ENCODE data around the gene LAMB4.

Gene LAMB4

GRCh38 chr7:108103558-108104298, 26.4 kb downstream of the LAMB4 start:
- Histone ChIP-seq H3F3A (ENCODE audit: insufficient read depth, low read length) (no peaks in the 10 kb centered on the region), H3K9me2 (ENCODE audit: low read depth, low read length) (no peaks in the 10 kb centered on the region), H3K4me1 (ENCODE audit: insufficient read depth, low read length, severe bottlenecking) (no peaks in the 10 kb centered on the region), H3K9ac (ENCODE audit: low read length) (no peak overlapping the region), H3K4me3 (ENCODE audit: low read depth, low read length, poor library complexity, severe bottlenecking) (no peak overlapping the region), H3K27ac (ENCODE audit: low read depth, low read length, poor library complexity, severe bottlenecking) (no peak overlapping the region), H4K20me1 (ENCODE audit: insufficient read depth, low read length) (no peaks in the 10 kb centered on the region), H3K27me3 (ENCODE audit: insufficient read depth, low read length) (peaks cover 4% of the 10 kb centered on the region; the same call in 1 of the 2 replicates), H3K79me2 (ENCODE audit: insufficient read depth, low read length) (no peaks in the 10 kb centered on the region), H3K9me3 (ENCODE audit: low read length) (no peaks in the 10 kb centered on the region), H2AFZ (ENCODE audit: low read length) (no peak overlapping the region), H3K36me3 (ENCODE audit: insufficient read depth, low read length) (no peaks in the 10 kb centered on the region), H3K4me2 (ENCODE audit: low read length) (no peak overlapping the region)
- no peak for TF ChIP-seq EZH2 (IDR thresholded peaks at IDR 0.05; ENCODE audit: borderline replicate concordance, low read length)
- no peak for TF ChIP-seq CTCF (IDR thresholded peaks at IDR 0.05; ENCODE audit: low read length)

- peaks cover 4% of the 10 kb centered on the region; the same call in 1 of the 2 replicates for H3K27me3 ChIP-seq (ENCODE audit: insufficient read depth, low read length)
- H3K27ac ChIP-seq (ENCODE audit: low read depth, low read length, poor library complexity, severe bottlenecking): no peak overlapping the region
- no peak overlapping the region for H3K4me2 ChIP-seq (ENCODE audit: low read length)
- TF ChIP-seq EZH2 (IDR thresholded peaks at IDR 0.05; ENCODE audit: borderline replicate concordance, low read length) (no peak), CTCF (IDR thresholded peaks at IDR 0.05; ENCODE audit: low read length) (no peak)
- no peaks in the 10 kb centered on the region for H4K20me1 ChIP-seq (ENCODE audit: insufficient read depth, low read length)
- no peaks in the 10 kb centered on the region for H3K79me2 ChIP-seq (ENCODE audit: insufficient read depth, low read length)
- no peaks in the 10 kb centered on the region for H3K9me3 ChIP-seq (ENCODE audit: low read length)
- H3K4me3 ChIP-seq (ENCODE audit: low read depth, low read length, poor library complexity, severe bottlenecking): no peak overlapping the region
- H3F3A ChIP-seq (ENCODE audit: insufficient read depth, low read length): no peaks in the 10 kb centered on the region
- no peaks in the 10 kb centered on the region for H3K4me1 ChIP-seq (ENCODE audit: insufficient read depth, low read length, severe bottlenecking)
- no peaks in the 10 kb centered on the region for H3K36me3 ChIP-seq (ENCODE audit: insufficient read depth, low read length)
- no peaks in the 10 kb centered on the region for H3K9me2 ChIP-seq (ENCODE audit: low read depth, low read length)
- H3K9ac ChIP-seq (ENCODE audit: low read length): no peak overlapping the region
- H2AFZ ChIP-seq (ENCODE audit: low read length): no peak overlapping the region
These were observed 27.4 kb downstream of the LAMB4 start for GRCh38 chr7:108102671-108103312.

GRCh38 chr7:108101759-108102158, 28.4 kb downstream of the LAMB4 start:
- no peaks in the 10 kb centered on the region for H3K4me1 ChIP-seq (ENCODE audit: insufficient read depth, low read length, severe bottlenecking)
- TF ChIP-seq EZH2 (IDR thresholded peaks at IDR 0.05; ENCODE audit: borderline replicate concordance, low read length): no peak
- no peak for TF ChIP-seq CTCF (IDR thresholded peaks at IDR 0.05; ENCODE audit: low read length)
- no peak overlapping the region for H2AFZ ChIP-seq (ENCODE audit: low read length)
- no peaks in the 10 kb centered on the region for H3K9me3 ChIP-seq (ENCODE audit: low read length)
- H3K79me2 ChIP-seq (ENCODE audit: insufficient read depth, low read length): no peaks in the 10 kb centered on the region
- H3K27me3 ChIP-seq (ENCODE audit: insufficient read depth, low read length): peaks cover 4% of the 10 kb centered on the region; the same call in 1 of the 2 replicates
- H3K36me3 ChIP-seq (ENCODE audit: insufficient read depth, low read length): no peaks in the 10 kb centered on the region
- no peak overlapping the region for H3K9ac ChIP-seq (ENCODE audit: low read length)
- H4K20me1 ChIP-seq (ENCODE audit: insufficient read depth, low read length): no peaks in the 10 kb centered on the region
- H3K9me2 ChIP-seq (ENCODE audit: low read depth, low read length): no peaks in the 10 kb centered on the region
- no peak overlapping the region for H3K4me3 ChIP-seq (ENCODE audit: low read depth, low read length, poor library complexity, severe bottlenecking)
- no peaks in the 10 kb centered on the region for H3F3A ChIP-seq (ENCODE audit: insufficient read depth, low read length)
- no peak overlapping the region for H3K4me2 ChIP-seq (ENCODE audit: low read length)
- no peak overlapping the region for H3K27ac ChIP-seq (ENCODE audit: low read depth, low read length, poor library complexity, severe bottlenecking)

Data from OCI-LY1 (cell line).